IPS-20b (cell line): ENCODE measurements around the gene ATXN2L.
A peak's percentile ranks its signal among the peaks of the same experiment; 100 is the strongest.
"Not testable (repeated sequence)": the region's sequence is repeated elsewhere in the genome, so short reads cannot be mapped to it uniquely, and the experiment has no call there.

ENCODE experiments used
- H3K27ac ChIP-seq: one replicate; pipeline ENCODE4 v1.5.1; 2013; ENCODE audit warnings: low read length
- H3K27me3 ChIP-seq: 2 replicates; pipeline ENCODE4 v1.6.1; 2013; ENCODE audit warnings: mild to moderate bottlenecking, low read length, inconsistent platforms; ENCODE audit not compliant: insufficient read depth
- H3K36me3 ChIP-seq: 2 replicates; pipeline ENCODE4 v1.6.1; 2013; ENCODE audit warnings: low read depth, mild to moderate bottlenecking, inconsistent platforms, low read length, moderate library complexity; ENCODE audit not compliant: insufficient read depth
- H3K4me1 ChIP-seq: 2 replicates; pipeline ENCODE4 v1.6.1; 2013; ENCODE audit warnings: mild to moderate bottlenecking, control low read depth, inconsistent platforms, low read length, moderate library complexity; ENCODE audit not compliant: insufficient read depth
- H3K4me3 ChIP-seq: 2 replicates; pipeline ENCODE4 v1.5.1; 2013; ENCODE audit warnings: mild to moderate bottlenecking, low read length, inconsistent platforms
- H3K9ac ChIP-seq: 2 replicates; pipeline ENCODE4 v1.6.1; 2013; ENCODE audit warnings: low read depth, mild to moderate bottlenecking, inconsistent platforms, low read length, moderate library complexity
- H3K9me3 ChIP-seq: 2 replicates; pipeline ENCODE4 v1.6.1; 2013; ENCODE audit warnings: mild to moderate bottlenecking, low read depth, low read length, inconsistent platforms; ENCODE audit not compliant: insufficient read depth

The ATXN2L gene

GRCh38 chr16:28865722-28866453 is 43.1 kb downstream of the ATXN2L start:
- no peaks in the 10 kb centered on the region for H3K27me3 ChIP-seq
- H3K9me3 ChIP-seq = no peaks in the 10 kb centered on the region
- no peak overlapping the region for H3K4me3 ChIP-seq
- no peak overlapping the region for H3K9ac ChIP-seq
- no peak overlapping the region for H3K27ac ChIP-seq
- peaks cover 38% of the 10 kb centered on the region for H3K36me3 ChIP-seq
- H3K4me1 ChIP-seq = peaks cover 8% of the 10 kb centered on the region; the same call in 1 of the 2 replicates

DNA sequence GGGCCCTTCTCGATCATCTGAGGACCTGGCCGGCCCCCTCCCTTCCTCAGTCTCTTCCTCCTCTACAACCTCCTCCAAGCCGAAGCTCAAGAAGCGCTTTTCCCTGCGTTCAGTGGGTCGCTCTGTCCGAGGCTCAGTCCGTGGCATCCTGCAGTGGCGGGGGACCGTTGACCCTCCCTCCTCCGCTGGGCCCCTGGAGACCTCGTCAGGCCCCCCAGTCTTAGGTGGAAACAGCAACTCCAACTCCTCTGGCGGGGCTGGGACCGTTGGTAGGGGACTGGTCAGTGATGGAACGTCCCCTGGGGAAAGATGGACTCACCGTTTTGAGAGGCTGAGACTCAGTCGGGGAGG is 43.6 kb downstream of the ATXN2L start:
- no peaks in the 10 kb centered on the region for H3K27me3 ChIP-seq
- H3K4me1 ChIP-seq = peaks cover 8% of the 10 kb centered on the region; the same call in 1 of the 2 replicates
- H3K36me3 ChIP-seq = peaks cover 41% of the 10 kb centered on the region
- no peak overlapping the region for H3K4me3 ChIP-seq
- no peaks in the 10 kb centered on the region for H3K9me3 ChIP-seq
- H3K27ac ChIP-seq = no peak overlapping the region
- H3K9ac ChIP-seq = no peak overlapping the region

GRCh38 chr16:28867241-28867640 is 44.4 kb downstream of the ATXN2L start:
- no peaks in the 10 kb centered on the region for H3K27me3 ChIP-seq
- H3K9me3 ChIP-seq = no peaks in the 10 kb centered on the region
- H3K4me1 ChIP-seq = peaks cover 8% of the 10 kb centered on the region; the same call in 1 of the 2 replicates
- peaks cover 48% of the 10 kb centered on the region for H3K36me3 ChIP-seq
- H3K4me3 ChIP-seq = no peak overlapping the region
- no peak overlapping the region for H3K9ac ChIP-seq
- no peak overlapping the region for H3K27ac ChIP-seq

DNA sequence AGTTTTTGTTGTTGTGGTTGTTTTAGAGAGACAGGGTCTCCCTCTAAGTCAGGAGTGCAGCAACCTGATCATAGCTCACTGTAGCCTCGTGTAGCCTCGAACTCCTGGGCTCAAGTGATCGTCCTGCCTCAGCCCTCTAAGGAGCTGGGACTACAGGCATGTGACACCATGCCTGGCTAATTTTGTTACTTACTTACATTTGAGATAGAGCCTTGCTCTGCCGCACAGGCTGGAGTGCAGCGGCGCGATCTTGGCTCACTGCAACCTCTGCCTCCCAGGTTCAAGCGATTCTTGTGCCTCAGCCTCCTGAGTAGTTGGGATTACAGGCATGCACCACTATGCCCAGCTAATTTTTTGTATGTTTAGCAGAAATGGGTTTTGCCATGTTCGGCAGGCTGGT is 44.8 kb downstream of the ATXN2L start:
- not testable (repeated sequence) for H3K9ac ChIP-seq, H3K4me1 ChIP-seq, H3K4me3 ChIP-seq, H3K27me3 ChIP-seq, H3K27ac ChIP-seq, H3K9me3 ChIP-seq
- H3K36me3 ChIP-seq = peaks cover 51% of the 10 kb centered on the region

GRCh38 chr16:28869201-28869600 is 46.4 kb downstream of the ATXN2L start:
- H3K27me3 ChIP-seq = no peaks in the 10 kb centered on the region
- H3K36me3 ChIP-seq = peaks cover 63% of the 10 kb centered on the region
- H3K9me3 ChIP-seq = no peaks in the 10 kb centered on the region
- no peak overlapping the region for H3K27ac ChIP-seq
- H3K4me3 ChIP-seq = no peak overlapping the region
- H3K9ac ChIP-seq = no peak overlapping the region
- peaks cover 8% of the 10 kb centered on the region; the same call in 1 of the 2 replicates for H3K4me1 ChIP-seq

- Histone ChIP-seq H3K36me3 (peaks cover 50% of the 10 kb centered on the region), H3K27ac (no peak overlapping the region), H3K4me3 (no peak overlapping the region)
Measured at GRCh38 chr16:28872952-28873351, 50.2 kb downstream of the ATXN2L start.

DNA sequence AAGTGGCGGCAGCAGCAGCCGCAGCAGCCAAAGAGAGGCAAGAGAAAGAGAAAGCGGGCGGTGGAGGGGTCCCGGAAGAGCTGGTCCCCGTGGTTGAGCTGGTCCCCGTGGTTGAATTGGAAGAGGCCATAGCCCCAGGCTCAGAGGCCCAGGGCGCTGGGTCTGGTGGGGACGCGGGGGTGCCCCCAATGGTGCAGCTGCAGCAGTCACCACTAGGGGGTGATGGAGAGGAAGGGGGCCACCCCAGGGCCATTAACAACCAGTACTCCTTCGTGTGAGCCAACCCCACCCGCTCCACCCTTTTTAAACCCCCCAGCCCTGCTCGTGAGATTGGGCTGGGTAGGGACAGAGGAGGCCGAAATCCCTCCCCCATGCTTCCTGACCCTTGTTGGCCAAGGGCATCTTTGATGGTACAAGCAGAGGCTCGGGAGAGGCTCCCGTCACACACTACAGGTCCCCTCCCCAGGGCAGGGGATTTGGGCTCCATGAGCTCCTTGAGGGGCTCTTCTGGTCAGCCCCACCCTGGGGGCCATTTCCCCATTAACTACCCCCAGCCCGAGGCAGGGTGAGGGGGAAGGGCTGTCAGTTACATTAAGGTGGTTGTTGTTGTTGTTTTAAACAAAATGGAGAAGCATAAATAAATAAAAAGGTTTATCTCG is 50.9 kb downstream of the ATXN2L start:
- peaks cover 48% of the 10 kb centered on the region for H3K36me3 ChIP-seq
- H3K27ac ChIP-seq = no peak overlapping the region
- no peak overlapping the region for H3K4me3 ChIP-seq
- no peaks in the 10 kb centered on the region for H3K9me3 ChIP-seq
- no peak overlapping the region for H3K9ac ChIP-seq
- H3K4me1 ChIP-seq = peaks cover 4% of the 10 kb centered on the region; the same call in 1 of the 2 replicates
- no peaks in the 10 kb centered on the region for H3K27me3 ChIP-seq

More at GRCh38 chr16:28872952-28873351, 50.2 kb downstream of the ATXN2L start:
- Histone ChIP-seq H3K4me1 (0 out of 2 replicates have a peak, but pooled peaks cover 2% of the 10 kb centered on the region), H3K9me3 (no peaks in the 10 kb centered on the region), H3K27me3 (no peaks in the 10 kb centered on the region), H3K9ac (no peak overlapping the region)

DNA sequence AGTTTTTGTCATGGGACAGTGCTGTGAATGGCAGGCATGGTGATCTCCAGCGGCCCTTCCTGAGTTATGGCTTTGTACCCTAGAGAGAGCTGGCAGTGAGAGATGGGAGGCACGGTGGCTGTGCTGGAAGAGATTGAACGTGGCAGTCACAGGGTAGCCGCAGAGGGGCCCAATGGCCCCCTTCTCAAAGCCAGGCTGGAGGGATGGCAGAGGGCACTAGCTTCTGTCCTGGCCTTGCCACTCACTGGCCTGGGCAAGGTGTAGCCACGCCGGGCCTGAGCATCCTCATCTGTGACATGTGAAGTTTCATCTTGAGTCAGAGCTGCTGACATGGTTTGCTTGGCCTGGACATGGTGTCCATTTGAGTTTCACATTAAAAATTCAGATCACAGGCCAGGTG is 51.6 kb downstream of the ATXN2L start:
- no peaks in the 10 kb centered on the region for H3K9me3 ChIP-seq
- no peak overlapping the region for H3K4me3 ChIP-seq
- no peak overlapping the region for H3K9ac ChIP-seq
- peaks cover 7% of the 10 kb centered on the region; the same call in 1 of the 2 replicates for H3K4me1 ChIP-seq
- peaks cover 41% of the 10 kb centered on the region for H3K36me3 ChIP-seq
- H3K27me3 ChIP-seq = no peaks in the 10 kb centered on the region
- H3K27ac ChIP-seq = no peak overlapping the region

- Histone ChIP-seq H3K4me1 (peaks cover 7% of the 10 kb centered on the region; the same call in 1 of the 2 replicates), H3K9me3 (no peaks in the 10 kb centered on the region), H3K36me3 (peaks cover 31% of the 10 kb centered on the region), H3K9ac (no peak overlapping the region), H3K27ac (no peak overlapping the region), H3K4me3 (no peak overlapping the region), H3K27me3 (peaks cover under 1% of the 10 kb centered on the region)
Measured at GRCh38 chr16:28875134-28876018, 52.6 kb downstream of the ATXN2L start.

DNA sequence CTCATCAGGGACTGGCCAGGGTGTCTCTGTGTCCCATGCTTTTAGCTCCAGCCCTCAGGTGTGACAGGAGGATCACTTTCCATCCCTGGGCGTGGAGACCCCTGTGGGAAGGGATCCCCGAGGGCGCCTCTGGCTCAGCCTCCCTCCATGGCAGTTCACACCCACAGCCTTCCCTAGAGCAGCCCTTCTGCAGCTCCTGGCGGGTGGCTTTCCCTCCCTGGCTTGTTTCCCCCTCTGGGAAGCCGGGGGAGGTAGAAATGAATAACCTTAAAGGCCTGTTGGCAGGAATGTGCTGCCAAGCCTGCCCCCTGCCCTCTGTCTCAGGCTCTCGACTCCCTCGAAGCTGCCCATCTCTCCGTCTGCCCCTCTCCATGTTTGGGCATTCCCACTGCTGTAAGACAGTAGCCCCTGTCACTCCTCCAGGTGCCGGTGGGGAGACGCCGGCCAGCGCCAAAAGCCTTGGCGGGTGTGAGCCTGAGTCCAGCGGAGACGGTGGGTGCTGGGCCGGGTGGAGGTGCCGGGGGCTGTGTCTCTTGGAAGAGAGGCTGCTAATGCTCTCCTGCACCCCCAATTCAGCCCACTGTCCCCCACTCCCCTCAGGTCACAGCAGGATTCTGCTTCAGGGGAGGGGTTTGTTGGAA is 53.3 kb downstream of the ATXN2L start:
- no peak overlapping the region for H3K4me3 ChIP-seq
- H3K4me1 ChIP-seq = peaks cover 7% of the 10 kb centered on the region; the same call in 1 of the 2 replicates
- no peaks in the 10 kb centered on the region for H3K9me3 ChIP-seq
- peak overlapping the region; percentile 21; the same call in 1 of the 2 replicates for H3K9ac ChIP-seq
- peaks cover 26% of the 10 kb centered on the region for H3K36me3 ChIP-seq
- H3K27me3 ChIP-seq = peaks cover 9% of the 10 kb centered on the region
- H3K27ac ChIP-seq = no peak overlapping the region
